HepG2 (cell line): ENCODE results near the gene TRIM27. TPM values are rescaled to one million over a fixed set of nuclear protein-coding genes. Genes with fewer than 3 reads are reported as not detected.
"Not testable (repeated sequence)": the region's sequence is repeated elsewhere in the genome, so short reads cannot be mapped to it uniquely, and the experiment has no call there.

ENCODE experiments used
- AGO1 ChIP-seq: fragments of 200-400 bp; formaldehyde crosslinking; IDR thresholded peaks from 2 replicates; pipeline ENCODE4 v1.6.1; 2017; ENCODE audit warnings: mild to moderate bottlenecking, low read depth, low read length, moderate library complexity; ENCODE audit not compliant: poor library complexity, severe bottlenecking
- ASH2L ChIP-seq: fragments of 300-600, 200-600 bp; sonication (generic); IDR thresholded peaks from 2 replicates; pipeline ENCODE4 v1.7.0; 2017; ENCODE audit warnings: low read depth, mild to moderate bottlenecking, moderate library complexity, mixed read lengths, low read length; ENCODE audit not compliant: insufficient read length
- ISL2 ChIP-seq: sonication (generic); formaldehyde crosslinking; IDR thresholded peaks from 2 replicates; pipeline ENCODE4 v1.5.0; 2020; ENCODE audit warnings: missing genetic modification reagents
- KDM3A ChIP-seq: IDR thresholded peaks from 2 replicates; pipeline ENCODE4 v1.6.1; 2018; ENCODE audit warnings: low read depth, missing compliant biosample characterization
- KMT2B ChIP-seq: IDR thresholded peaks from 2 replicates; pipeline ENCODE4 v1.6.1; 2016; ENCODE audit warnings: missing genetic modification reagents, missing compliant biosample characterization
- LCORL ChIP-seq, 2 experiments: fragments of 450-650 bp in 1 of 2; sonication (generic) in 1 of 2; formaldehyde crosslinking in 1 of 2; IDR thresholded peaks; 2 replicates each; pipeline versions ENCODE4 v1.5.0 to v1.6.1; 2017 to 2020; ENCODE audit warnings: antibody characterized with exemption in 1 of 2, missing genetic modification reagents in 1 of 2
- MAZ ChIP-seq, 2 experiments: sonication (generic) in 1 of 2; formaldehyde crosslinking in 1 of 2; IDR thresholded peaks; 2 replicates each; pipeline versions ENCODE4 v1.5.0 to v1.6.1; 2012 to 2020; ENCODE audit warnings: low read depth in 2 of 2, mild to moderate bottlenecking in 2 of 2, borderline replicate concordance in 1 of 2, improper control_type of control experiment in 1 of 2, low read length in 1 of 2, missing genetic modification reagents in 1 of 2, moderate library complexity in 1 of 2
- MTA1 ChIP-seq: sonication (generic); formaldehyde crosslinking; IDR thresholded peaks from 2 replicates; pipeline ENCODE4 v1.4.0; 2020; ENCODE audit warnings: missing genetic modification reagents, mild to moderate bottlenecking, borderline replicate concordance
- PAWR ChIP-seq: sonication (generic); formaldehyde crosslinking; IDR thresholded peaks from 2 replicates; pipeline ENCODE4 v1.4.0; 2020; ENCODE audit warnings: missing genetic modification reagents, mild to moderate bottlenecking, borderline replicate concordance
- SP5 ChIP-seq: IDR thresholded peaks from 2 replicates; pipeline ENCODE4 v1.6.1; 2016; ENCODE audit warnings: low read depth, borderline replicate concordance
- YEATS4 ChIP-seq: sonication (generic); formaldehyde crosslinking; IDR thresholded peaks from 2 replicates; pipeline ENCODE4 v1.4.0; 2020; ENCODE audit warnings: missing genetic modification reagents, borderline replicate concordance
- ZNF121 ChIP-seq: sonication (generic); formaldehyde crosslinking; IDR thresholded peaks from 2 replicates; pipeline ENCODE4 v1.5.0; 2020; ENCODE audit warnings: mild to moderate bottlenecking, missing genetic modification reagents
- ZNF557 ChIP-seq: sonication (generic); formaldehyde crosslinking; IDR thresholded peaks from 2 replicates; pipeline ENCODE4 v1.4.0; 2020; ENCODE audit warnings: missing genetic modification reagents
- ZSCAN25 ChIP-seq: sonication (generic); formaldehyde crosslinking; IDR thresholded peaks from 2 replicates; pipeline ENCODE4 v1.8.0; 2022; ENCODE audit warnings: mild to moderate bottlenecking, missing genetic modification reagents
- polyA plus RNA-seq, 8 experiments: library from polyadenylated mRNA; depleted of rRNA in 3 of 8; stranded (reverse) in 7 of 8; unstranded in 1 of 8; fragments of >200 nt; fragmentation: Illumina TruSeq in 4 of 8; extraction: Trizol in 4 of 8; gene quantifications; 2 replicates each; pipeline versions ENCODE4 v1.2.1 to v1.2.3, GENCODE V29; 2011 to 2016; ENCODE audit warnings: low read depth in 4 of 8, missing spikeins in 1 of 8, mixed read lengths in 1 of 8; ENCODE audit not compliant: insufficient read depth in 1 of 8
- total RNA-seq, 5 experiments: library from RNA; depleted of rRNA; stranded (reverse); fragments of >200 nt; fragmentation: Illumina TruSeq; extraction: Trizol; gene quantifications; 2 replicates each; pipeline ENCODE4 v1.2.3, GENCODE V29; 2016; ENCODE audit warnings: low read depth in 1 of 5
- TF ChIP-seq, protein P1 (sequence below): sonication (generic); formaldehyde crosslinking; IDR thresholded peaks from 2 replicates; pipeline ENCODE4; 2020; ENCODE audit warnings: missing genetic modification reagents, mild to moderate bottlenecking, borderline replicate concordance
- TF ChIP-seq, protein P2 (sequence below): sonication (generic); formaldehyde crosslinking; IDR thresholded peaks from 2 replicates; pipeline ENCODE4 v1.5.1; 2020; ENCODE audit warnings: missing genetic modification reagents, mild to moderate bottlenecking, borderline replicate concordance
- TF ChIP-seq, protein P3 (sequence below): sonication (generic); formaldehyde crosslinking; IDR thresholded peaks from 2 replicates; pipeline ENCODE4 v1.8.0; 2022; ENCODE audit warnings: mild to moderate bottlenecking, missing genetic modification reagents, borderline replicate concordance
- TF ChIP-seq, protein P4 (sequence below): sonication (generic); formaldehyde crosslinking; IDR thresholded peaks from 2 replicates; pipeline ENCODE4 v1.5.1; 2020; ENCODE audit warnings: missing genetic modification reagents, mild to moderate bottlenecking, borderline replicate concordance

The TRIM27 gene
- total and polyA plus RNA-seq, 2 of the 13 experiments (the other 11 are each of a cell fraction or from before 2014, with no cell fraction given), result 88.6 to 112 TPM

DNA sequence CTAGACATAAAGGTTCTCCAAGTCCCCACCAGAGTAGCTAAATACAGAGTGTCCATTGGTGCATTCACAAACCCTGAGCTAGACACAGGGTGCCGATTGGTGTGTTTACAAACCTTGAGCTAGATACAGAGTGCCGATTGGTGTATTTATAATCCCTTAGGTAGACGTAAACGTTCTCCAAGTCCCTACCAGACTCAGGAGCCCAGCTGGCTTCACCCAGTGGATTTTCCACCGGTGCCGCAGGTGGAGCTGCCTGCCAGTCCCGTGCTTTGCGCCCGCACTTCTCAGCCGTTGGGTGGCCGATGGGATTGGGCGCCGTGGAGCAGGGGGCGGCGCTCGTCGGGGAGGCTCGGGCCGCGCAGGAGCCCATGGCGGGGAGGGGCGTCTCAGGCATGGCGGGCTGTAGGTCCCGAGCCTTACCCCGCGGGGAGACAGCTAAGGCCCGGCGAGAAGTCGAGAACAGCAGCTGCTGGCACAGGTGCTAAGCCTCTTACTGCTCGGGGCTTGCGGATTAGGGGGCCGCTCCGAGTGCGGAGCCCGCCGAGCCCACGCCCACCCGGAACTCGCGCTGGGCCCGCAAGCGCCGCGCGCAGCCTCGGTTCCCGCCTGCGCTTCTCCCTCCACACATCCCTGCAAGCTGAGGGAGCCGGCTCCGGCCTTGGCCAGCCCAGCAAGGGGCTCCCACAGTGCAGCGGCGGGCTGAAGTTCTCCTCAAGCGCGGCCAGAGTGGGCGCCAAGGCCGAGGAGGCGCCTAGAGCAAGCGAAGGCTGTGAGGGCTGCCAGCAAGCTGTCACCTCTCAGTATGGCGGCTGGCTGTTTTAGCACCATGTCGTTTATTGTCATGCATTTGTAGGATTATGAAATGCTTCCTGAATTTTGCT lies 57.3 kb downstream of the TRIM27 start (continued):
- TF ChIP-seq, protein P1, sequence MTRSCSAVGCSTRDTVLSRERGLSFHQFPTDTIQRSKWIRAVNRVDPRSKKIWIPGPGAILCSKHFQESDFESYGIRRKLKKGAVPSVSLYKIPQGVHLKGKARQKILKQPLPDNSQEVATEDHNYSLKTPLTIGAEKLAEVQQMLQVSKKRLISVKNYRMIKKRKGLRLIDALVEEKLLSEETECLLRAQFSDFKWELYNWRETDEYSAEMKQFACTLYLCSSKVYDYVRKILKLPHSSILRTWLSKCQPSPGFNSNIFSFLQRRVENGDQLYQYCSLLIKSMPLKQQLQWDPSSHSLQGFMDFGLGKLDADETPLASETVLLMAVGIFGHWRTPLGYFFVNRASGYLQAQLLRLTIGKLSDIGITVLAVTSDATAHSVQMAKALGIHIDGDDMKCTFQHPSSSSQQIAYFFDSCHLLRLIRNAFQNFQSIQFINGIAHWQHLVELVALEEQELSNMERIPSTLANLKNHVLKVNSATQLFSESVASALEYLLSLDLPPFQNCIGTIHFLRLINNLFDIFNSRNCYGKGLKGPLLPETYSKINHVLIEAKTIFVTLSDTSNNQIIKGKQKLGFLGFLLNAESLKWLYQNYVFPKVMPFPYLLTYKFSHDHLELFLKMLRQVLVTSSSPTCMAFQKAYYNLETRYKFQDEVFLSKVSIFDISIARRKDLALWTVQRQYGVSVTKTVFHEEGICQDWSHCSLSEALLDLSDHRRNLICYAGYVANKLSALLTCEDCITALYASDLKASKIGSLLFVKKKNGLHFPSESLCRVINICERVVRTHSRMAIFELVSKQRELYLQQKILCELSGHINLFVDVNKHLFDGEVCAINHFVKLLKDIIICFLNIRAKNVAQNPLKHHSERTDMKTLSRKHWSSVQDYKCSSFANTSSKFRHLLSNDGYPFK (CRISPR knock-in tag), result peak; percentile 76; the same call in 1 of the 2 replicates
- TF ChIP-seq YEATS4 (CRISPR knock-in tag) (peak; percentile 89), MAZ (CRISPR knock-in tag; IDR thresholded peaks at IDR 0.05; ENCODE audit: low read depth) (peak; percentile 82), PAWR (CRISPR knock-in tag) (0 out of 2 replicates have a peak, but pooled peaks have one; percentile 70), ZNF557 (CRISPR knock-in tag) (peak; percentile 69; the same call in 1 of the 2 replicates), ISL2 (CRISPR knock-in tag) (peak; percentile 64), ZNF121 (CRISPR knock-in tag) (0 out of 2 replicates have a peak, but pooled peaks have one; percentile 9), KMT2B (CRISPR knock-in tag) (peak; percentile 83), SP5 (CRISPR knock-in tag) (peak; percentile 46; the same call in 1 of the 2 replicates), ZSCAN25 (CRISPR knock-in tag) (peak; percentile 93), AGO1 (peak; percentile 57), ASH2L (peak; percentile 58), LCORL (CRISPR knock-in tag; IDR thresholded peaks at IDR 0.05) (peak; percentile 64; the same call in 1 of the 2 replicates), KDM3A (CRISPR knock-in tag) (peak; percentile 79), MTA1 (CRISPR knock-in tag) (peak; percentile 97)
- TF ChIP-seq MAZ (IDR thresholded peaks at IDR 0.05; ENCODE audit: borderline replicate concordance, low read depth, low read length); LCORL (IDR thresholded peaks at IDR 0.05): not testable (repeated sequence)
- TF ChIP-seq, protein P2, sequence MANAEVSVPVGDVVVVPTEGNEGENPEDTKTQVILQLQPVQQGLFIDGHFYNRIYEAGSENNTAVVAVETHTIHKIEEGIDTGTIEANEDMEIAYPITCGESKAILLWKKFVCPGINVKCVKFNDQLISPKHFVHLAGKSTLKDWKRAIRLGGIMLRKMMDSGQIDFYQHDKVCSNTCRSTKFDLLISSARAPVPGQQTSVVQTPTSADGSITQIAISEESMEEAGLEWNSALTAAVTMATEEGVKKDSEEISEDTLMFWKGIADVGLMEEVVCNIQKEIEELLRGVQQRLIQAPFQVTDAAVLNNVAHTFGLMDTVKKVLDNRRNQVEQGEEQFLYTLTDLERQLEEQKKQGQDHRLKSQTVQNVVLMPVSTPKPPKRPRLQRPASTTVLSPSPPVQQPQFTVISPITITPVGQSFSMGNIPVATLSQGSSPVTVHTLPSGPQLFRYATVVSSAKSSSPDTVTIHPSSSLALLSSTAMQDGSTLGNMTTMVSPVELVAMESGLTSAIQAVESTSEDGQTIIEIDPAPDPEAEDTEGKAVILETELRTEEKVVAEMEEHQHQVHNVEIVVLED (CRISPR knock-in tag), result peak; percentile 70; the same call in 1 of the 2 replicates
- TF ChIP-seq, protein P3, sequence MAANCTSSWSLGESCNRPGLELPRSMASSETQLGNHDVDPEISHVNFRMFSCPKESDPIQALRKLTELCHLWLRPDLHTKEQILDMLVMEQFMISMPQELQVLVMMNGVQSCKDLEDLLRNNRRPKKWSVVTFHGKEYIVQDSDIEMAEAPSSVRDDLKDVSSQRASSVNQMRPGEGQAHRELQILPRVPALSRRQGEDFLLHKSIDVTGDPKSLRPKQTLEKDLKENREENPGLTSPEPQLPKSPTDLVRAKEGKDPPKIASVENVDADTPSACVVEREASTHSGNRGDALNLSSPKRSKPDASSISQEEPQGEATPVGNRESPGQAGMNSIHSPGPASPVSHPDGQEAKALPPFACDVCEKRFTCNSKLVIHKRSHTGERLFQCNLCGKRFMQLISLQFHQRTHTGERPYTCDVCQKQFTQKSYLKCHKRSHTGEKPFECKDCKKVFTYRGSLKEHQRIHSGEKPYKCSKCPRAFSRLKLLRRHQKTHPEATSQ (CRISPR knock-in tag), result 0 out of 2 replicates have a peak, but pooled peaks have one; percentile 34
- TF ChIP-seq, protein P4, sequence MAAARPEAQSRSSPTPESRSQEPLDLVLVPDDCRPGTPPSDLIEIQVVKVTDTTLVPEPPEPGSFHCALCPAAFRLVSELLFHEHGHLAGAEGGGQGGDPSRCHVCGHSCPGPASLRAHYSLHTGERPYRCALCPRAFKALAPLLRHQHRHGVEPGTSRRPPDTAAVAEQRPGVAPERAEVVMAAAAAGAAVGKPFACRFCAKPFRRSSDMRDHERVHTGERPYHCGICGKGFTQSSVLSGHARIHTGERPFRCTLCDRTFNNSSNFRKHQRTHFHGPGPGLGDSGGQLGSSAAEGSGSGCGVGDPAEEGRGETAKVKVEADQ, result peak; percentile 76; the same call in 1 of the 2 replicates
